Progenitor cell of endocrine pancreas (in vitro differentiated cells): Measurements from ENCODE around the gene NANOS1. TPM values are rescaled to one million over a fixed set of nuclear protein-coding genes. Genes with fewer than 3 reads are reported as not detected.

ENCODE experiments used
- DNase-seq: peaks from one replicate; pipeline ENCODE4 v3.0.0; 2021; ENCODE audit warnings: low spot score; ENCODE audit not compliant: unreplicated experiment
- H3K27ac Mint-ChIP-seq: 2 replicates; pipeline ENCODE4 v1.8.0; 2021; ENCODE audit warnings: mild to moderate bottlenecking, moderate library complexity, mixed read lengths
- H3K27me3 Mint-ChIP-seq: 2 replicates; pipeline ENCODE4 v1.8.0; 2021; ENCODE audit warnings: mixed read lengths
- H3K36me3 Mint-ChIP-seq: 2 replicates; pipeline ENCODE4 v1.8.0; 2022; ENCODE audit warnings: mixed read lengths; ENCODE audit not compliant: insufficient read depth
- H3K4me1 Mint-ChIP-seq: 2 replicates; pipeline ENCODE4 v1.8.0; 2021; ENCODE audit warnings: low read depth, mixed read lengths
- H3K4me3 Mint-ChIP-seq: 2 replicates; pipeline ENCODE4 v1.8.0; 2021; ENCODE audit warnings: low read depth, mild to moderate bottlenecking, moderate library complexity, mixed read lengths
- H3K9me3 Mint-ChIP-seq: 2 replicates; pipeline ENCODE4 v1.8.0; 2021; ENCODE audit warnings: low read depth, mixed read lengths
- total RNA-seq: library from RNA; stranded (reverse); gene quantifications from 2 replicates; pipeline ENCODE4 v1.2.1, GENCODE V29; 2021
- TF ChIP-seq, protein P1 (sequence below): fragments of 200-600 bp; sonication (generic); IDR thresholded peaks from one replicate; pipeline ENCODE4 v1.5.0; 2021; ENCODE audit warnings: antibody characterized with exemption, mild to moderate bottlenecking; ENCODE audit not compliant: unreplicated experiment

The NANOS1 gene
- total RNA-seq, 1 donor from 2014 or later = 2.7 TPM

GRCh38 chr10:119059557-119059956 is 30.0 kb downstream of the NANOS1 start:
- Mint-ChIP-seq H3K4me3 (no peak overlapping the region), H3K9me3 (no peaks in the 10 kb centered on the region), H3K27me3 (no peaks in the 10 kb centered on the region), H3K4me1 (peaks cover 4% of the 10 kb centered on the region), H3K36me3 (peaks cover 42% of the 10 kb centered on the region), H3K27ac (no peak overlapping the region)
- DNase-seq = no peak
- TF ChIP-seq, protein P1, sequence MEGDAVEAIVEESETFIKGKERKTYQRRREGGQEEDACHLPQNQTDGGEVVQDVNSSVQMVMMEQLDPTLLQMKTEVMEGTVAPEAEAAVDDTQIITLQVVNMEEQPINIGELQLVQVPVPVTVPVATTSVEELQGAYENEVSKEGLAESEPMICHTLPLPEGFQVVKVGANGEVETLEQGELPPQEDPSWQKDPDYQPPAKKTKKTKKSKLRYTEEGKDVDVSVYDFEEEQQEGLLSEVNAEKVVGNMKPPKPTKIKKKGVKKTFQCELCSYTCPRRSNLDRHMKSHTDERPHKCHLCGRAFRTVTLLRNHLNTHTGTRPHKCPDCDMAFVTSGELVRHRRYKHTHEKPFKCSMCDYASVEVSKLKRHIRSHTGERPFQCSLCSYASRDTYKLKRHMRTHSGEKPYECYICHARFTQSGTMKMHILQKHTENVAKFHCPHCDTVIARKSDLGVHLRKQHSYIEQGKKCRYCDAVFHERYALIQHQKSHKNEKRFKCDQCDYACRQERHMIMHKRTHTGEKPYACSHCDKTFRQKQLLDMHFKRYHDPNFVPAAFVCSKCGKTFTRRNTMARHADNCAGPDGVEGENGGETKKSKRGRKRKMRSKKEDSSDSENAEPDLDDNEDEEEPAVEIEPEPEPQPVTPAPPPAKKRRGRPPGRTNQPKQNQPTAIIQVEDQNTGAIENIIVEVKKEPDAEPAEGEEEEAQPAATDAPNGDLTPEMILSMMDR = no peak

GRCh38 chr10:119060107-119060506 is 30.6 kb downstream of the NANOS1 start:
- peaks cover 4% of the 10 kb centered on the region for H3K4me1 Mint-ChIP-seq
- TF ChIP-seq, protein P1 = no peak
- DNase-seq = no peak
- H3K4me3 Mint-ChIP-seq = no peak overlapping the region
- peak overlapping the region; percentile 7 for H3K27ac Mint-ChIP-seq
- H3K36me3 Mint-ChIP-seq = peaks cover 42% of the 10 kb centered on the region
- no peaks in the 10 kb centered on the region for H3K9me3 Mint-ChIP-seq
- H3K27me3 Mint-ChIP-seq = no peaks in the 10 kb centered on the region

- H3K9me3 Mint-ChIP-seq = no peaks in the 10 kb centered on the region
- H3K36me3 Mint-ChIP-seq = peaks cover 45% of the 10 kb centered on the region
- H3K4me1 Mint-ChIP-seq = peaks cover 4% of the 10 kb centered on the region
- H3K27ac Mint-ChIP-seq = peak overlapping the region; percentile 85
- H3K27me3 Mint-ChIP-seq = no peaks in the 10 kb centered on the region
- TF ChIP-seq, protein P1 = no peak
- no peak overlapping the region for H3K4me3 Mint-ChIP-seq
- DNase-seq = no peak
These were observed 31.8 kb downstream of the NANOS1 start for GRCh38 chr10:119061352-119061751.

GRCh38 chr10:119061926-119062325 is 32.4 kb downstream of the NANOS1 start:
- H3K4me1 Mint-ChIP-seq = peaks cover 1% of the 10 kb centered on the region
- H3K36me3 Mint-ChIP-seq = peaks cover 42% of the 10 kb centered on the region
- TF ChIP-seq, protein P1 = no peak
- DNase-seq = no peak
- no peaks in the 10 kb centered on the region for H3K9me3 Mint-ChIP-seq
- no peak overlapping the region for H3K27ac Mint-ChIP-seq
- H3K4me3 Mint-ChIP-seq = no peak overlapping the region
- H3K27me3 Mint-ChIP-seq = no peaks in the 10 kb centered on the region

DNA sequence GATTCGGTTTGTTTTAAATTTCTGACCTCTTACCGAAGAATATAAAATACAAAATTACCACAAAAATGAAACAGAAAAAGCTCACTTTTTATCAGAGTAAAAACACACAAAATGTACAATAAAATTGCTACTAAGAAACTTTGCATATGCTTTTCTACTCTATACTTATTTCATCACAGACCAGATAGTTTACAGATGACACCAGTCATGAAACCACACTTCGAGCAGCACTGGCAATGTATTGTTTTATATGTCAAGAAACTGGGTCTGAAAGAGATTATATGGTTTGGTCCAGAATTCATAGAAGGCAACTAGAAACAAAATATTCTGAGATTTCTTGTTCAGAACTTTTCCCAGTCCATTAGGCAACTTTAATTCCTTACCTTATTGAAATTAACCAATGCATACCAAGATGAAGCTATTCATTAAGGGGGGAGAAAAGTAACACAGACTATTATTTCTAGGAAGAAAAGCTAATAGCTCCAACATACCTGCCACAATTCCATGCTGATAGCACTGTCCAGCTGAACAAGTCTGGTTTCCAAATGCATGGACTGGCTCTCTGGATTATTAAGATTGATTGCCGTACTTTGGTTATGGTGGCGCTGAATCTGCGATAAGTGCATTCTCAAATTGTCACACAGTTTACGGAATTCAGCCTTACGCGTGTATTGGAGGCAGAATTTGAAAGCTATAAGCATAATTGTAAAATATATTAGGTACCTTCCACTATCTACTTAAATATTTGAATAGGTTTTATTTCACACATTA is 41.1 kb downstream of the NANOS1 start:
- Mint-ChIP-seq H3K27me3 (no peaks in the 10 kb centered on the region), H3K9me3 (no peaks in the 10 kb centered on the region), H3K4me3 (no peak overlapping the region), H3K36me3 (peaks cover 40% of the 10 kb centered on the region), H3K27ac (no peak overlapping the region), H3K4me1 (no peaks in the 10 kb centered on the region)
- no peak for DNase-seq
- TF ChIP-seq, protein P1 = no peak
